GM23338 (cell line): ENCODE measurements around the gene AHDC1. TPM values are rescaled to one million over a fixed set of nuclear protein-coding genes. Genes with fewer than 3 reads are reported as not detected.

Experiments
- ATAC-seq: fragments of 200-7000 bp; cut with Tn5 transposase; 3 replicates; pipeline ENCODE4 v1.9.1; 2020
- DNase-seq: peaks from one replicate; pipeline ENCODE4 v3.0.0-alpha.2; 2015; ENCODE audit warnings: low spot score
- H2AFZ ChIP-seq: fragments of 200-600 bp; sonication (generic); 2 replicates; pipeline ENCODE4 v1.8.0; 2016; ENCODE audit warnings: antibody characterized with exemption, mild to moderate bottlenecking, moderate library complexity
- H3F3A ChIP-seq: fragments of 200-600 bp; sonication (generic); replicated peaks from 2 replicates; pipeline ENCODE4 v1.8.0; 2017; ENCODE audit warnings: antibody characterized with exemption, mixed run types, low read depth
- H3K27ac ChIP-seq: fragments of 200-600 bp; sonication (generic); 2 replicates; pipeline ENCODE4 v1.6.1; 2016; ENCODE audit warnings: low read depth
- H3K27me3 ChIP-seq: fragments of 200-600 bp; sonication (generic); 2 replicates; pipeline ENCODE4 v1.8.0; 2016; ENCODE audit warnings: mild to moderate bottlenecking, mixed run types, moderate library complexity; ENCODE audit not compliant: insufficient read depth
- H3K36me3 ChIP-seq: fragments of 200-600 bp; sonication (generic); 2 replicates; pipeline ENCODE4 v1.8.0; 2016; ENCODE audit warnings: mild to moderate bottlenecking; ENCODE audit not compliant: insufficient read depth
- H3K4me1 ChIP-seq: fragments of 200-600 bp; sonication (generic); 2 replicates; pipeline ENCODE4 v1.8.0; 2016; ENCODE audit warnings: mild to moderate bottlenecking, moderate library complexity; ENCODE audit not compliant: insufficient read depth
- H3K4me2 ChIP-seq: fragments of 200-600 bp; sonication (generic); 2 replicates; pipeline ENCODE4 v1.7.1; 2017; ENCODE audit warnings: mixed run types
- H3K4me3 ChIP-seq: fragments of 200-600 bp; sonication (generic); 2 replicates; pipeline ENCODE4 v1.6.1; 2016; ENCODE audit warnings: mixed run types
- H3K79me2 ChIP-seq: fragments of 200-600 bp; sonication (generic); replicated peaks from 2 replicates; pipeline ENCODE4 v1.8.0; 2017; ENCODE audit warnings: mild to moderate bottlenecking; ENCODE audit not compliant: insufficient read depth
- H3K9me2 ChIP-seq: fragments of 200-600 bp; sonication (generic); 2 replicates; pipeline ENCODE4 v1.8.0; 2017; ENCODE audit not compliant: insufficient read depth
- H4K20me1 ChIP-seq: fragments of 200-600 bp; sonication (generic); replicated peaks from 2 replicates; pipeline ENCODE4 v1.8.0; 2017; ENCODE audit warnings: mild to moderate bottlenecking; ENCODE audit not compliant: insufficient read depth
- H3K27ac Mint-ChIP-seq: 2 replicates; pipeline ENCODE4 v1.8.0; 2020; ENCODE audit warnings: inconsistent platforms, mild to moderate bottlenecking, moderate library complexity, mixed read lengths
- H3K27me3 Mint-ChIP-seq: 3 replicates; pipeline ENCODE4 v1.8.0; 2022; ENCODE audit warnings: low read depth, mild to moderate bottlenecking, moderate library complexity, mixed read lengths, inconsistent platforms; ENCODE audit not compliant: insufficient read depth, poor library complexity
- H3K36me3 Mint-ChIP-seq: 3 replicates; pipeline ENCODE4 v1.8.0; 2021; ENCODE audit warnings: low read depth, mild to moderate bottlenecking, inconsistent platforms, moderate library complexity, mixed read lengths
- H3K4me1 Mint-ChIP-seq: 3 replicates; pipeline ENCODE4 v1.8.0; 2020; ENCODE audit warnings: mild to moderate bottlenecking, inconsistent platforms, mixed read lengths
- H3K4me3 Mint-ChIP-seq: 3 replicates; pipeline ENCODE4 v1.8.0; 2021; ENCODE audit warnings: moderate library complexity, mild to moderate bottlenecking, inconsistent platforms, mixed read lengths
- H3K9me3 Mint-ChIP-seq: 3 replicates; pipeline ENCODE4 v1.8.0; 2020; ENCODE audit warnings: moderate library complexity, mild to moderate bottlenecking, inconsistent platforms, mixed read lengths
- CREB1 ChIP-seq: fragments of 250-450 bp; sonication (Bioruptor Pico); IDR thresholded peaks from 2 replicates; pipeline ENCODE4 v1.5.0; 2020; ENCODE audit warnings: low read depth, mild to moderate bottlenecking, moderate library complexity
- CTCF ChIP-seq, 2 experiments: fragments of 200-600 bp in 1 of 2; sonication (generic) in 1 of 2; conservative IDR thresholded peaks; 2 replicates each; pipeline versions ENCODE4 v1.5.1 to v1.6.1; 2016 to 2017; ENCODE audit warnings: antibody characterized with exemption in 2 of 2, low read depth in 2 of 2, mild to moderate bottlenecking in 2 of 2, moderate library complexity in 1 of 2
- ETS1 ChIP-seq: IDR thresholded peaks from 2 replicates; pipeline ENCODE4 v1.6.1; 2016; ENCODE audit warnings: antibody characterized with exemption
- EZH2 ChIP-seq: fragments of 200-600 bp; sonication (generic); IDR thresholded peaks from one replicate; pipeline ENCODE4 v1.8.0; 2017; ENCODE audit warnings: antibody characterized with exemption, mild to moderate bottlenecking, low read depth; ENCODE audit not compliant: unreplicated experiment
- EZH2phosphoT487 ChIP-seq: fragments of 200-600 bp; sonication (generic); IDR thresholded peaks from one replicate; pipeline ENCODE4 v1.8.1; 2018; ENCODE audit warnings: antibody characterized with exemption; ENCODE audit not compliant: unreplicated experiment
- JUNB ChIP-seq: IDR thresholded peaks from one replicate; pipeline ENCODE4 v1.6.1; 2016; ENCODE audit warnings: antibody characterized with exemption; ENCODE audit not compliant: unreplicated experiment
- NANOG ChIP-seq: IDR thresholded peaks from 2 replicates; pipeline ENCODE4 v1.6.1; 2016; ENCODE audit warnings: antibody characterized with exemption, borderline replicate concordance
- POLR2AphosphoS5 ChIP-seq: IDR thresholded peaks from 2 replicates; pipeline ENCODE4 v1.6.1; 2016; ENCODE audit warnings: antibody characterized with exemption, low read depth
- REST ChIP-seq: IDR thresholded peaks from one replicate; pipeline ENCODE4 v1.6.1; 2018; ENCODE audit warnings: antibody characterized with exemption; ENCODE audit not compliant: unreplicated experiment
- STAT1 ChIP-seq: IDR thresholded peaks from one replicate; pipeline ENCODE4 v1.6.1; 2016; ENCODE audit warnings: antibody characterized with exemption; ENCODE audit not compliant: unreplicated experiment
- ZNF114 ChIP-seq: fragments of 250-450 bp; sonication (Bioruptor Pico); IDR thresholded peaks from 2 replicates; pipeline ENCODE4 v1.5.0; 2020; ENCODE audit warnings: mild to moderate bottlenecking, moderate library complexity
- ZNF331 ChIP-seq: fragments of 250-450 bp; sonication (Bioruptor Pico); IDR thresholded peaks from 2 replicates; pipeline ENCODE4 v1.5.0; 2020; ENCODE audit warnings: low read depth, mild to moderate bottlenecking, moderate library complexity
- polyA plus RNA-seq: library from polyadenylated mRNA; unstranded; fragments of >200 nt; fragmentation: Nextera tagmentation; extraction: Ambion mirVana; gene quantifications from 2 replicates; pipeline ENCODE4 v1.2.1, GENCODE V29; 2016
- total RNA-seq: library from RNA; depleted of rRNA; stranded (reverse); fragments of >200 nt; shearing (Covaris generic); gene quantifications from 2 replicates; pipeline ENCODE4 v1.2.3, GENCODE V29; 2014

Gene AHDC1
- total and polyA plus RNA-seq, 2 experiments from 2014 or later: 8.3 to 22.2 TPM

GRCh38 chr1:27589441-27589840 is 14.5 kb downstream of the AHDC1 start:
- DNase-seq (no peak), ATAC-seq (no peak)
- TF ChIP-seq EZH2phosphoT487 (no peak), REST (no peak), POLR2AphosphoS5 (no peak), CREB1 (no peak), EZH2 (no peak)
- Histone ChIP-seq H3K4me1 (peaks cover 30% of the 10 kb centered on the region), H4K20me1 (no peaks in the 10 kb centered on the region; the same call in none of the 2 replicates), H2AFZ (no peak overlapping the region), H3K36me3 (no peaks in the 10 kb centered on the region), H3K27ac (no peak overlapping the region), H3K27me3 (no peaks in the 10 kb centered on the region), H3K9me2 (no peaks in the 10 kb centered on the region), H3K4me3 (no peak overlapping the region), H3K79me2 (peaks cover 22% of the 10 kb centered on the region), H3F3A (no peaks in the 10 kb centered on the region), H3K4me2 (no peak overlapping the region)
- Mint-ChIP-seq H3K36me3 (no peaks in the 10 kb centered on the region), H3K4me3 (no peak overlapping the region), H3K4me1 (peaks cover 14% of the 10 kb centered on the region), H3K9me3 (no peaks in the 10 kb centered on the region), H3K27me3 (peaks cover 2% of the 10 kb centered on the region), H3K27ac (no peak overlapping the region)

GRCh38 chr1:27588256-27589232 is 15.4 kb downstream of the AHDC1 start:
- Mint-ChIP-seq H3K36me3 (no peaks in the 10 kb centered on the region), H3K27me3 (peaks cover 2% of the 10 kb centered on the region), H3K27ac (no peak overlapping the region), H3K4me1 (peaks cover 14% of the 10 kb centered on the region), H3K9me3 (no peaks in the 10 kb centered on the region), H3K4me3 (no peak overlapping the region)
- Histone ChIP-seq H3K9me2 (no peaks in the 10 kb centered on the region), H2AFZ (no peak overlapping the region), H3K79me2 (peaks cover 13% of the 10 kb centered on the region), H3K27ac (no peak overlapping the region), H3K4me1 (peaks cover 21% of the 10 kb centered on the region), H3K36me3 (no peaks in the 10 kb centered on the region), H3K27me3 (no peaks in the 10 kb centered on the region), H3K4me3 (no peak overlapping the region), H3F3A (no peaks in the 10 kb centered on the region), H4K20me1 (no peaks in the 10 kb centered on the region; the same call in none of the 2 replicates), H3K4me2 (no peak overlapping the region)
- ATAC-seq: no peak
- no peak for DNase-seq
- no peak for TF ChIP-seq CREB1
- TF ChIP-seq POLR2AphosphoS5: no peak
- no peak for TF ChIP-seq ZNF331
- no peak for TF ChIP-seq ETS1
- TF ChIP-seq REST: no peak
- TF ChIP-seq NANOG: no peak
- TF ChIP-seq EZH2: no peak
- no peak for TF ChIP-seq ZNF114 (CRISPR knock-in tag)
- TF ChIP-seq STAT1: no peak
- no peak for TF ChIP-seq CTCF (conservative IDR thresholded peaks at IDR 0.05; ENCODE audit: low read depth in 2 of 2)
- TF ChIP-seq JUNB: no peak
